T-helper 9 cell (primary cell): ENCODE measurements around the gene MITF.

Experiments
- DNase-seq: peaks from one replicate; pipeline ENCODE4 v3.0.0-alpha.2; 2020

MITF gene

DNA sequence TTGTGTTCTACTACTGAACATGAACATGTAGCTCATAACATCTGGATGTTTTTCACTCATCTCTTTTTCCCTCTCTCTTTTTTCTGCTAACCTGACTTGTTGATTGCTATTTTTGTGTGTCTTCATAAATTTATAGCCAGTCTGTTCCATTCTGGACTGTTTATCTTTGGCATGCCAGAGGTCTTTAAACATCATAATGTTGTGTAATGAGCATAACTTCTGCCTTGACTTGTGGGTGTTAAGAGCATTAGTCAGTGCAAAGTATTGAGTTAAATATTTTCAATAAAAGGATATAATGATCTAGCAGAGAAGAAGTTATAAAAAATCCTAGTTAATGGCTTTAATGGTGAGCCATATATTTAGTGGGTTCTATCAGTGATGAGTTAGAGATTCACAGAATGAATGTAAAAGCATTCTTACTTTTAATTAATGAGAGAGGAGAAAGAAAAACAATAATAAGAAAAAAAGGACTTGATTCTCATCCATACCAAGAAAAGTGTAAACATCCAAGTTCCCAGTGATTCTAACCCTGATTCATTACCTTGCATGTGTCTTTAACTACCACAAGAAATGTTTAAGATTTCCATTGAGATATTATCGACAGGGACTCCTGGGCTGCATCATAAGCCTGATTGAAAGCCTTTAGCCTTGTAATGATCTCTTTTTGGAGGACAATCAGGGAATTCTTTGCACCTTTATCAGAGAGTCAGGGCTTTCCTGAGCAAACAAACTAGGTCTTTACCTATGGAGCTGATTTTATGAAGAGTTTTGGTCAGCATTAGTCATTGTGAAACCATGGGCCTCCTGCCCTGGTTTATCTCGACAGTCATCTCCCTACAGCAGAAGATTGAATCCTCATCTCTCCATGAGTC, 22.9 kb downstream of the MITF start:
- DNase-seq, result no peak

GRCh38 chr3:69762768-69763229, 23.5 kb downstream of the MITF start:
- DNase-seq, result no peak

- DNase-seq, result no peak
Measured at GRCh38 chr3:69763458-69763857, 24.2 kb downstream of the MITF start.

DNA sequence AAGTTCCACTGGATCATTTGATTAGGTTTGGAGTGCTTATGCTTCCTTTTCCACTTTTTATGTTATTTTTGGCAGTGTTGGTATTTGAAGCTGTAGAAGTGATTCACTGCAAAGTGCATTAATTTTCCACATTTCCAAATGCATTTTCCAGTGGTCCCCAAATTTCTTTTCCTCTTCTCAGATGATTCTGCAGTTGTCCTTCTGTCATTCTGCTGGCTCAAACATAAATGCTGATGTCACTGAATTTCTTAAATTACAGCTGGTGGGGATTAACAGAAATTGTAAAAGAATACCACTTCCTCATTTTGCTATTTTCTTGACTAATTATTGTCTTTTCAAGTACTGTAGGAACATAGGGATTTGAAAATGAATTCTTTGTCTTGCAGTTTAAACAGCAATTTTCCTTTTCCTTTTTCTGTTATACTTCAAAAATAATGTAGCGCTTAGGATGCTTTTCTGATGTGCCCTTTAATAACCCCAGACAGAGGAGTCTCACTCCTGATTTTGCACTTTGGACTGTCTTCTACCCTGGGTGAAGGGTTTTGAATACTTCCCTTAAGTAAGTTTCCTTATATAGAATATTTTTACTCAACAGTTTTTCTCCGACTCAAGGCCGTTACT, 25.0 kb downstream of the MITF start:
- no peak for DNase-seq

DNA sequence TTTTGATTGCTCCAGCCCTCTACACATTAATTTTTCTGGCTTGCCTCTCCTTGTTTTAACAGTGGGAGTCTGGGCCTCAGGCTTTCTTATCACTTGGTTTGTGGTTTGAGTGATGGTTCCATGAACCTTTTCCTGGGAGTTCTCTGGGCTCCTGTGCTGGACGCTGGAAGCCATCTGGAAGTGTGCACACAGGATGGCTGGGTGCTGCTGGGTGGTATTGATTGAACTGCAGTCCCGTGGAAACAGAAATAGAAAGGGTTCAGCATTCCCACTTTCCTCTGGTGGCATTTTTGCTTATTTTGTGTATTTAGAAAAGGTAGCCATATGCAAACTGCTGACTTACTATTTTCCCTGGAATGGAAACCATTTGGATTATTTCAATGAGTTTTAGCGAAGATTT, 25.6 kb downstream of the MITF start:
- no peak for DNase-seq

GRCh38 chr3:69766638-69767037, 27.4 kb downstream of the MITF start:
- DNase-seq, result no peak

DNA sequence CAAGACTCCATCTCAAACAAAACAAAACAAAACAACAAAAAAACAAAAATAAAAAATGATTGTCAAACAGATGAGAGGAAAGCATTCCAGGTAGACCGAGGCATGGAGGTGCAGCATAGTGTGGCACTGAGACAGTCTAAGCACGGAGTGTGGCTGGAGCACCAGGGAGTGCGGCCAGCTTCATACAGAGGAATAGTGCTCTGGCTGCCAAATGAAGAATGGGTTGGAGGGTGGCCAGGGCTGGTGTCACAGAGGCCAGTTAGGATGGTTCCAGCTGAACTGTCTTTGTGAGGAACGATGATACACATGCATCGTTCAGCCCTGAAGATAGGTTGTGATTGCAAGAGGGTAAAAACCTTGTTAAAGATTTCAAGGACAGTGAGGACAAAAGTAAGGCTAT, 28.3 kb downstream of the MITF start:
- DNase-seq, result no peak

GRCh38 chr3:69768438-69768837, 29.2 kb downstream of the MITF start:
- no peak for DNase-seq

GRCh38 chr3:69770219-69770618, 31.0 kb downstream of the MITF start:
- DNase-seq, result no peak

DNA sequence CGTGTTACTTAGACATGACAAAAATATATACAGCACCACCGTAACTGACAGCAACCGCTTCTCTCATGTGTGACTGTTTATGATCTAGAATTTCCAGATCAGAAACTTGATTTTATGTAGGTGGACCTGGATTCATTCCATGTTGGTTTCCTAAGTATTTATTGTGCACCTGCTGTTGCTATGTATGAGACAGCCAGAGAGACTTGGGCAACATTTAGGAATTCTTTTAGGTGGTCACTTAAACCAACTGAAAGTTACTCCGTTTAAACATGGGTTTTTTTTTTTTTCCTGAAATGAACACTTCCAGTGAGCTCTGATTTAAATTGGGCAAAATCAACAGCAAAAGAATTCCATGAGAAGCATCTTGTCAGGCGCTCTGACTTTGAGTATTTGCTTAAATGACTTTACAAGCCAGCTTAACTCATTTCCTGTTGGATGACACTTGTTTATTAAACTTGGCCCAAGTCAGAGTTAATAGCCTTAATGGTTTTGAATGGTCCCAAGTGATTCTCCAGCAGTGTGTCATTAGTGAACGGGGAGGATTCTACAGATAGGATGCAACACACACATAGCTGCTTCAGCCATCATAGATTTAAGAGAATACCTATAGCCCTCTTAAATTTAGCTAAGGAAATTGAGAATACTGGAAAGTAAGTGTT, 31.8 kb downstream of the MITF start:
- no peak for DNase-seq

- no peak for DNase-seq
Measured at GRCh38 chr3:69772152-69772867, 33.0 kb downstream of the MITF start.

- DNase-seq, result no peak
Measured at GRCh38 chr3:69774029-69774428, 34.8 kb downstream of the MITF start.

DNA sequence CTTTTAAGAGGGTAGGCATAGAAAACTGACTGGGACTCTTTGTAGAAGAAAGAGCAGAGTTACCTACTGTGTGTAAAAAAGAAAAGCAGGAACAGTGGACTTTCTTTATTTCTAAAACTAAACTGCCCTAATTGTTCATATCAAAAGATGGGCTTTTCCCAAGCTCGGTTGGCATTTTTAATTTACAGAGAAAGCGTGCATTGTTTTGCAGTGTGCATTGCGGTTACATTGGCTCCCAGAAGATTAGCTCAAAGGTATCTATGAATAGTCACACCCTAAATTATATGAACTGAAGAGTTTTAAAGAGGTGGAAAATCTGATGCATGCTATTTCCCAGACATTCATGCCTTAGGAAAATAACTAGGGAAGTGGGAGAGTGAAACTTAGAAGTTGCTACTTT, 36.5 kb downstream of the MITF start:
- DNase-seq, result no peak

GRCh38 chr3:69776289-69776688, 37.0 kb downstream of the MITF start:
- no peak for DNase-seq

- DNase-seq, result no peak
Measured at GRCh38 chr3:69776920-69777581, 37.8 kb downstream of the MITF start.

GRCh38 chr3:69777582-69777967, 38.3 kb downstream of the MITF start:
- DNase-seq, result no peak

GRCh38 chr3:69781593-69781992, 42.3 kb downstream of the MITF start:
- no peak for DNase-seq

GRCh38 chr3:69784954-69785514, 45.8 kb downstream of the MITF start:
- DNase-seq, result no peak

DNA sequence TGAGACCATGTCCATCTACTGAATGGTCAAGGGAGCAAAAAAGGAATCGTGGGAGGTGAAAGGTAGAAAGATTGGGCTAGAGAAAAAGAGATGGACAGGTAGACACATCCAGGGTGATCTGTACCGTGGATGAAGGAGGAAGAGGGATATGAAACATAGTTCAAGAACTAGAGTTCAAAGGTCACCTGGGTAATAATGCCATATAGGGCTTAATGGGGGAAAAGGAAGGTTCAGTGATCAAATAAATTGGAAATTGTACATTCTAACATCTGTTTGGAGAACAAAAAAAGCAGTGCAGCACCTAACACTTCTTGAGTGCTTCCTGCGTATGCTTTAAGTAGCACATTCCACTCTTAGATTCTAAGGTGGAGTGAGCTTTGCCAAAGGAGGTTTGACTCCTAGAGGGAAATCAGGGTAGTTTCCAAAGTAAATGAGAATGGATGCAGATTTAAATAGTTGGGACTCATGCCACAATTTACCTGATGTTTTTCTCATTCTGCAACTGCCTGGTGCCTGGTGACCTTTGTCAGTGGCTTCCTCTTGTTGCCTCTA, 46.6 kb downstream of the MITF start:
- no peak for DNase-seq

- no peak for DNase-seq
Measured at GRCh38 chr3:69786854-69787253, 47.6 kb downstream of the MITF start.

DNA sequence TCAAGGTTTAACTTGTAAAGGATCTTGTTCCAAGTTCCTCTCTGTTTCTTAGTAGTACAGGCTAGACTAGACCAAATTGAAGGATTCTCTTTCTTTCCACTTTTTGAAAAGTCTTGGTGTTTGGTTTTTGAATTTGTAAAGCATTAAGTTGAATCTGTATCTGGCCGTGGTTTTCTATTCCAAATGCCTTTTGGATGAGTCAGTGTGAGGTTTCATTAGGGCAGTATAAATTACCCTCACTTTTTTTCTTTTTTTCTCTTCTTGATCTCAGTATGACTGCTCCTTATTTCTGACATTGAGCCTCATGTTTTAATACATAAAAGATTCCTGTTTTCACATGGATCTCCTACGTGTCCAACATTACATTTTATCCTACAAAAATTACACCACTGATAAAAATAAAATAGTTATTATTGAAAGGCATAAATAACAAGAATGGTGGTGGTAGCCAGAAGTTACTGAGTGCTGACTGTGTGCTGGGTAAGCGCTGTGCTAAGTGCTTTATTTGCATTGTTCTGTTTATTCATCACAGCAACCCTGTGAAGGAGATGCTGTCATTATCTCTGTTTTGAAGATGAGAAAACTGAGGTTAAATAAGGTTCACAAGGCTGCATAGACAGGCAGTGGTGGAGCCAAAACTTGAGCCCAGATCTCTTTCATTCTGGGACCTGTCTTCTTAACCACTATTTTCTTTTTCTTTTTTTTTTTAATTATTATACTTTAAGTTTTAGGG, 48.3 kb downstream of the MITF start:
- no peak for DNase-seq
